Activated naive CD8-positive, alpha-beta T cell treated with anti-CD3 and anti-CD28 coated beads, Interleukin-2, amount 50 U/mL, for 24 hours (primary cell): Measurements from ENCODE around the gene TMEM108.
"Not testable (repeated sequence)": the region's sequence is repeated elsewhere in the genome, so short reads cannot be mapped to it uniquely, and the experiment has no call there.

Experiments
- ATAC-seq: fragments of 150-1000 bp; cut with Tn5 transposase; one replicate; pipeline ENCODE4 v1.10.0; 2021
- DNase-seq: peaks from one replicate; pipeline ENCODE4 v3.0.0; 2021
- H3K27ac Mint-ChIP-seq: one replicate; pipeline ENCODE4 v1.8.0; 2021; ENCODE audit warnings: mild to moderate bottlenecking, mixed read lengths
- H3K27me3 Mint-ChIP-seq: one replicate; pipeline ENCODE4 v1.8.0; 2021; ENCODE audit warnings: mixed read lengths
- H3K36me3 Mint-ChIP-seq: one replicate; pipeline ENCODE4 v1.8.0; 2021; ENCODE audit warnings: low read depth, mixed read lengths
- H3K4me1 Mint-ChIP-seq: one replicate; pipeline ENCODE4 v1.8.0; 2021; ENCODE audit warnings: mixed read lengths
- H3K4me3 Mint-ChIP-seq: one replicate; pipeline ENCODE4 v1.8.0; 2021; ENCODE audit warnings: mild to moderate bottlenecking, moderate library complexity, mixed read lengths
- H3K9me3 Mint-ChIP-seq: one replicate; pipeline ENCODE4 v1.8.0; 2021; ENCODE audit warnings: mixed read lengths

Gene TMEM108

GRCh38 chr3:133038089-133038730, at the start of gene TMEM108:
TMEM108 (plus strand) TSS chr3:133038391.
- Mint-ChIP-seq H3K4me3 (peak within 1 kb of the TSS; percentile 29), H3K4me1 (peaks cover 3% of the 10 kb centered on the region), H3K9me3 (no peaks in the 10 kb centered on the region), H3K27ac (no peak within 1 kb of the TSS), H3K36me3 (no peaks in the 10 kb centered on the region), H3K27me3 (peaks cover 49% of the 10 kb centered on the region)
- ATAC-seq, result peak; percentile 62
- peak; percentile 29 for DNase-seq

GRCh38 chr3:132995971-132996370, 42.2 kb upstream of the TMEM108 start:
- Mint-ChIP-seq H3K27me3 (no peaks in the 10 kb centered on the region), H3K9me3 (peaks cover 4% of the 10 kb centered on the region), H3K36me3 (no peaks in the 10 kb centered on the region), H3K27ac (no peak overlapping the region), H3K4me1 (no peaks in the 10 kb centered on the region), H3K4me3 (no peak overlapping the region)
- DNase-seq, result no peak
- ATAC-seq, result no peak

- Mint-ChIP-seq H3K4me1 (no peaks in the 10 kb centered on the region), H3K36me3 (no peaks in the 10 kb centered on the region), H3K9me3 (peaks cover 4% of the 10 kb centered on the region), H3K4me3 (no peak overlapping the region), H3K27ac (no peak overlapping the region), H3K27me3 (no peaks in the 10 kb centered on the region)
- DNase-seq (no peak), ATAC-seq (no peak)
Measured at GRCh38 chr3:132997404-132998185, 40.6 kb upstream of the TMEM108 start.

- not testable (repeated sequence) for H3K4me3 Mint-ChIP-seq, H3K36me3 Mint-ChIP-seq, H3K27me3 Mint-ChIP-seq, H3K4me1 Mint-ChIP-seq, H3K27ac Mint-ChIP-seq, DNase-seq, ATAC-seq
- peaks cover 20% of the 10 kb centered on the region for H3K9me3 Mint-ChIP-seq
Measured at GRCh38 chr3:133005032-133005431, 33.2 kb upstream of the TMEM108 start.

- Mint-ChIP-seq H3K4me1 (no peaks in the 10 kb centered on the region), H3K4me3 (no peak overlapping the region), H3K27ac (no peak overlapping the region), H3K9me3 (peaks cover 26% of the 10 kb centered on the region), H3K36me3 (peaks cover 2% of the 10 kb centered on the region), H3K27me3 (peaks cover 2% of the 10 kb centered on the region)
- DNase-seq (no peak), ATAC-seq (no peak)
Measured at GRCh38 chr3:133007601-133008000, 30.6 kb upstream of the TMEM108 start.

- Mint-ChIP-seq H3K4me3 (no peak overlapping the region), H3K4me1 (no peaks in the 10 kb centered on the region)
Measured at GRCh38 chr3:133014325-133014724, 23.9 kb upstream of the TMEM108 start.

GRCh38 chr3:133015573-133015972, 22.6 kb upstream of the TMEM108 start:
- not testable (repeated sequence) for H3K27ac Mint-ChIP-seq, H3K4me1 Mint-ChIP-seq, ATAC-seq, H3K9me3 Mint-ChIP-seq, DNase-seq, H3K36me3 Mint-ChIP-seq, H3K4me3 Mint-ChIP-seq, H3K27me3 Mint-ChIP-seq

More at GRCh38 chr3:133014325-133014724, 23.9 kb upstream of the TMEM108 start:
- no peak for ATAC-seq
- Mint-ChIP-seq H3K36me3 (peaks cover 2% of the 10 kb centered on the region), H3K9me3 (peaks cover 12% of the 10 kb centered on the region), H3K27ac (no peak overlapping the region), H3K27me3 (peaks cover 5% of the 10 kb centered on the region)
- DNase-seq, result no peak

GRCh38 chr3:133016838-133017309, 21.3 kb upstream of the TMEM108 start:
- no peak for ATAC-seq
- Mint-ChIP-seq H3K4me1 (no peaks in the 10 kb centered on the region), H3K9me3 (peaks cover 6% of the 10 kb centered on the region)

GRCh38 chr3:133018921-133019320, 19.3 kb upstream of the TMEM108 start:
- ATAC-seq (no peak), DNase-seq (no peak)
- H3K27me3 Mint-ChIP-seq, result peaks cover 5% of the 10 kb centered on the region
- H3K27ac Mint-ChIP-seq, result no peak overlapping the region
- no peaks in the 10 kb centered on the region for H3K4me1 Mint-ChIP-seq
- no peaks in the 10 kb centered on the region for H3K9me3 Mint-ChIP-seq
- H3K36me3 Mint-ChIP-seq, result no peaks in the 10 kb centered on the region
- no peak overlapping the region for H3K4me3 Mint-ChIP-seq

More at GRCh38 chr3:133016838-133017309, 21.3 kb upstream of the TMEM108 start:
- no peak overlapping the region for H3K27ac Mint-ChIP-seq
- no peak overlapping the region for H3K4me3 Mint-ChIP-seq
- H3K36me3 Mint-ChIP-seq, result no peaks in the 10 kb centered on the region
- no peak for DNase-seq
- H3K27me3 Mint-ChIP-seq, result peaks cover 5% of the 10 kb centered on the region

GRCh38 chr3:133021206-133021605, 17.0 kb upstream of the TMEM108 start:
- no peaks in the 10 kb centered on the region for H3K4me1 Mint-ChIP-seq
- H3K27ac Mint-ChIP-seq, result no peak overlapping the region

GRCh38 chr3:133023362-133023761, 14.8 kb upstream of the TMEM108 start:
- Mint-ChIP-seq H3K4me3 (no peak overlapping the region), H3K4me1 (no peaks in the 10 kb centered on the region), H3K27me3 (peaks cover 6% of the 10 kb centered on the region), H3K27ac (no peak overlapping the region), H3K9me3 (no peaks in the 10 kb centered on the region), H3K36me3 (no peaks in the 10 kb centered on the region)
- ATAC-seq, result no peak
- DNase-seq, result no peak

More at GRCh38 chr3:133021206-133021605, 17.0 kb upstream of the TMEM108 start:
- ATAC-seq, result no peak
- DNase-seq, result no peak
- H3K4me3 Mint-ChIP-seq, result no peak overlapping the region
- H3K36me3 Mint-ChIP-seq, result no peaks in the 10 kb centered on the region
- H3K9me3 Mint-ChIP-seq, result no peaks in the 10 kb centered on the region
- peaks cover 5% of the 10 kb centered on the region for H3K27me3 Mint-ChIP-seq

GRCh38 chr3:133025546-133025945, 12.6 kb upstream of the TMEM108 start:
- H3K27ac Mint-ChIP-seq, result no peak overlapping the region
- no peaks in the 10 kb centered on the region for H3K9me3 Mint-ChIP-seq
- no peak overlapping the region for H3K4me3 Mint-ChIP-seq
- peaks cover 6% of the 10 kb centered on the region for H3K27me3 Mint-ChIP-seq
- H3K4me1 Mint-ChIP-seq, result no peaks in the 10 kb centered on the region
- DNase-seq (no peak), ATAC-seq (no peak)
- H3K36me3 Mint-ChIP-seq, result no peaks in the 10 kb centered on the region

GRCh38 chr3:133032301-133032700, 5.9 kb upstream of the TMEM108 start:
- H3K36me3 Mint-ChIP-seq, result no peaks in the 10 kb centered on the region
- H3K27ac Mint-ChIP-seq, result no peak overlapping the region
- no peak for ATAC-seq
- H3K27me3 Mint-ChIP-seq, result peaks cover 34% of the 10 kb centered on the region
- H3K4me1 Mint-ChIP-seq, result no peaks in the 10 kb centered on the region
- no peak overlapping the region for H3K4me3 Mint-ChIP-seq
- DNase-seq, result no peak
- H3K9me3 Mint-ChIP-seq, result no peaks in the 10 kb centered on the region

- peaks cover 49% of the 10 kb centered on the region for H3K27me3 Mint-ChIP-seq
- H3K9me3 Mint-ChIP-seq, result no peaks in the 10 kb centered on the region
- ATAC-seq, result no peak
- peaks cover 3% of the 10 kb centered on the region for H3K4me1 Mint-ChIP-seq
- peak overlapping the region; percentile 29 for H3K4me3 Mint-ChIP-seq
- no peaks in the 10 kb centered on the region for H3K36me3 Mint-ChIP-seq
- no peak overlapping the region for H3K27ac Mint-ChIP-seq
- no peak for DNase-seq
Measured at GRCh38 chr3:133037436-133037835, 755 bp upstream of the TMEM108 start.

GRCh38 chr3:133038731-133039375, 662 bp downstream of the TMEM108 start:
- no peak overlapping the region for H3K4me3 Mint-ChIP-seq
- H3K27ac Mint-ChIP-seq, result no peak overlapping the region
- DNase-seq (no peak), ATAC-seq (no peak)
- H3K4me1 Mint-ChIP-seq, result peaks cover 3% of the 10 kb centered on the region
- peaks cover 49% of the 10 kb centered on the region for H3K27me3 Mint-ChIP-seq
- H3K9me3 Mint-ChIP-seq, result no peaks in the 10 kb centered on the region
- no peaks in the 10 kb centered on the region for H3K36me3 Mint-ChIP-seq
